ENCODE results near the gene SLC16A10.
"Not testable (repeated sequence)": the region's sequence is repeated elsewhere in the genome, so short reads cannot be mapped to it uniquely, and the experiment has no call there.

Gene SLC16A10

DNA sequence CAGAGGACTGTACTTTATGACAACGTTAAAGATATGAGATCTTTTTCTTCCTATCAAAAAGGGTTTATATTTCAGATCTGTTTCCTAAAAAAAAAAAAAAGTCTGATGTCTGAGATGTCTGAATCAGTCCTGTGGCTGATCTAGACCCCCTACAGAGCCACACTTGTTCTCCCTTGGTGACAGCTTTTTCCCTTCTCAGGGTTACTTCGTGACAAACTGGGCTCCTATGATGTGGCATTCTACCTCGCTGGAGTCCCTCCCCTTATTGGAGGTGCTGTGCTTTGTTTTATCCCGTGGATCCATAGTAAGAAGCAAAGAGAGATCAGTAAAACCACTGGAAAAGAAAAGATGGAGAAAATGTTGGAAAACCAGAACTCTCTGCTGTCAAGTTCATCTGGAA lies 134.5 kb downstream of the SLC16A10 start:
- no peak for DNase-seq

DNA sequence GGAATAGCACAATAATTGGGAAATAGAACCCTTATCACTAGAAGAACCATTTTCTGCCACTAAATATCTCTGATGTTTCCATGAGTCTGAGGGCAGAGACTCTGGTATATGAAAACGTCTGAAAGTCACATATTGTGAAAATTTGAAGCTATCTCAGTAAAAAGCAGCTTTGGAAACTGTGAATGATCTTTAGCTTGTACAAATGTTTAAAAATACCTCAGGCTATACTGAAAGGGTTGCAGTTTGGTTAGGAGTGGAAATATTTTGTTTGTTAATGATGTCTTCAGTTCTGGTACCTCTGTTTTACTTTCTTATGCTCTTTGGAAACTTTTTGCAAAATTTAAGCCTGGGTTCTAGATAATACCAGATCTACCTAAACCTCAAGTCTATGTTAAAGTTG lies 135.0 kb downstream of the SLC16A10 start:
- DNase-seq = no peak

DNA sequence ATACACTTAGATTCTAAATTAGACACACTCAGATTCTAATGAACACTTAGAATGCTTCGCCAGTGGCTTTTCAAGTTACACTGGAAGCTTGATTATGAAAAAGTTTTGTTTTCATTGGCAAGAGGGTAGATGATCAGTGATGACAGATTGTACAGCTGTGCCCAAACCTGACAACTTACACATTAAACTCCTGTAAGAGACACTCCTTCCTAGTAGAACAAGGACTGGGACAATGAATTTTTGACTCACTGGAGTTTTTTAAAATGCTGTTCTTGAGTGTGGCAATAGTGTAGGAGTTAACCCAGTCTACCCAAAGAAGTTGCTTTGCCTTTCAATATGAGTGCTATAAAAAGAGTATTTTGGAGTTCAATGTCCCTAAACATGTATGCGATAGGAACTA lies 140.8 kb downstream of the SLC16A10 start:
- DNase-seq = no peak

DNA sequence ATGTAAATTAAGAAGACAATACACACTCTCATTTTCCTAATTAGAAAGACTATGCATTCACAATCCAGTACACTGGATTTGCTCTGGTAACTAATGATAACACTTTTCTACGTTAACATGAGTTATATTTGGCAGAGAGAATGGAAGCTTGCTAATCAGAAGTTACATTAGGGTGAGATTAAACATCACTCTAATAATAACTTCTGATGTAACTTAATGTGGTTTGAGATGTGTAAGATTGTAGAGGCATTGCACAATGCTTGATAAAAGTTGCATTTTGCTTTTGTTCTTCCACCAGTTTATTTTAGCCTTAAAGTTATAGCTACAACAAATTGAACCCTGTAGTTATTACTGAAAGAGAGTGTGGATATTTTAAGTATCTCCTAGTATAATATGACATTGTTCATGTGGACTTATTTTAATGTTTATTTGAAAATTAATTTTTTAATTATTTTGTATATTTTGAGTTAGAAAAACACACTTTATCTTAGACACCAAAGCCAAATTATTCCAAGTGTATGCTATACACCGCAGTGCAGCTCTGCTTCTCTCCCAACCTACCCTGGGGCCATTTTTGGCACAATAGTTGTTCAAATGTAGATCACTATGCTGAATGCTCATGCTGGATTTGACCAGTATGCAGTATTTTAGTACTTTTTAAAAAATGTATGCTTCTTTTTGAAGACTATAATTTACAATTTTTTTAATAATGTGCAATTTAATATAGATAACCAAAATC lies 143.2 kb downstream of the SLC16A10 start:
- no peak for DNase-seq

DNA sequence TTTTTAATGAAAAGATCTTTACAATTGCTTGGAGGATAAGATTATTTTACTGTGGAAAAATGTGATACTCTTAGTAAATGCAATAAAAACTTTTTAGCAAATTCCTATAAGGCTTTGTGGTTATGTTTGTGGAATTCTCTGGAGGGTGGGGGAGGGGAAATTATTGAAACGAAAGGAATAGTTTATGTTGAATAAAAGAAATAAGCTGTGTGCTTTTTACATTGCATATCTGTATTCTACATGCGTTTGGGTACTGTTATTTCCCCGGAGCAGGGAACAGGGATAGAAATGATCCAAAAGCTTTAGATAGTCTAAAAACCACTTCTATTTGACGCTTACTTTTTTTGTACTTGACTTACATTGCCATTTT lies 143.8 kb downstream of the SLC16A10 start:
- DNase-seq = no peak

DNA sequence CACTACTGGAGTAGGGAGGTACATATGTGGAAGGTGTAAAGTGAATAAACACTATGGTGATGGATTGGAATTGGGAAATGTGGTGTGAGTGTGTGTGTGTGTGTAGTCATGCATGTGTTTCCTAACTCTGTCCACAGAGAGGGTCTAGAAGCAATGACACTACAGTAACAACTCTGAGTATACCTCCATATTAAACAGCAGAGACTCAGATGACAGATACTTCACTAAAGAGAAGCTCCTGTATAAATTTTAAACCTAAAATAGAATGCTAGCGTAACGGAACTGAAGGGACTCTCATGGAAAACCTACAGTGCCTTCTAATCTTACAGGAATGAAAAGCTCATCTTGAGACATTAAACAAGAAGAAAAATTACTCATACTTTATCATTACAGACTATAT lies 150.5 kb downstream of the SLC16A10 start:
- DNase-seq = no peak

- DNase-seq = no peak
Observed at GRCh38 chr6:111238464-111239119, 151.3 kb downstream of the SLC16A10 start.

DNA sequence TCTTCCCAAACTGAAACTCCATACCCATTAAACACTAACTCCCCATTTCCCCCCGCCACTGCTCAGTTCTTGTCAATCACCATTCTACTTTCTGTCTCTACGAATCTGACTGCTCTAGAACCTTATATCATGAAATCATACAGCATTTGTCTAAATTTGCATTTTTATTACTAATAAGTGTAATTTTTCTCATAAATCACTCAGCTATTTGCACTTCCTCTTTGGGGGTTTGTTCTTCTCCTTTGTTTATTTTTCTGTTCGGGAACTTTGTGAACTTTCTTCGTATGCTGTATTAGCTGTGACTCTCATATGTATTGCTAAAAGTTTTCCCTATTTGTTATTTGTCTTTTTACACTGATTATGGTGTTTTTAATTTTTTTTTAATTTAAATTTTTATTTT lies 152.2 kb downstream of the SLC16A10 start:
- no peak for DNase-seq

- no peak for DNase-seq
Observed at GRCh38 chr6:111242452-111242851, 155.1 kb downstream of the SLC16A10 start.

DNA sequence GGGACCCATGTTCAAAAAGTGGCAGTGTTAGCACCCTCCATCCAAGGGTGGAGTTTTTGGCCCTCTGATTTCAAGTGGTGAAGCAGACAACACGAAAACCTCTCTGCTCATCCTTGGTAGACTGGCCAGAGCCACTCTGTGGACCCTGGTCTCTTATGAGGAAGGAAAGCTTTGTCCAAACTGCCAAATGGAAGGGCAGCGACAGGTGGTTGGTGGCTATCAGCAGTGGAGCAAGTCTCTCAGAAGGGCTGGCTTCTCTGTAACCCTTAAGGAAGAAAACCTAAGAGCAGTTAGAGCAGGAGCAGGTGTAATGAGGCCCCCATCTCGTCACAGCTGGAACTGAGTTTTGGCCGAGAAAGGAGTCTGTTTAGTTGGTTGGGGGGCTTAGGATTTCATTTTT lies 155.8 kb downstream of the SLC16A10 start:
- no peak for DNase-seq

DNA sequence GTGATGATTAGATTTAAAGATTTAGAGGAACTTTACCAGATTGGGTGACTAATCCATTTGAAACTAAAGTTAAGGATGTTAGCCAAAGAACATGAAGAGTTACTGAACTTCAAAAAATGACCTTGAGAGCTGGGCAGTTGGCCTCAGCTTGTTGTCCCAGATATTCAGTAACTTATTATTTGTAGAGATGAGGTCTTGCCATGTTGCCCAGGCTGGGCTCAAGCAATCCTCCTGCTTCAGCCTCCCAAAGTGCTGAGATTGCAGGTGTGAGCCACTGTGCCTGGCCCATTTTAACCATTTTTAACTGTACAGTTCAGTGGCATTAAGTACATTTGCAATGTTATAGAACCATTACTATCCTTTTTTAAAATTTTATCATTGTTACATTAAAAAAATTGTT lies 161.5 kb downstream of the SLC16A10 start:
- DNase-seq = no peak

DNA sequence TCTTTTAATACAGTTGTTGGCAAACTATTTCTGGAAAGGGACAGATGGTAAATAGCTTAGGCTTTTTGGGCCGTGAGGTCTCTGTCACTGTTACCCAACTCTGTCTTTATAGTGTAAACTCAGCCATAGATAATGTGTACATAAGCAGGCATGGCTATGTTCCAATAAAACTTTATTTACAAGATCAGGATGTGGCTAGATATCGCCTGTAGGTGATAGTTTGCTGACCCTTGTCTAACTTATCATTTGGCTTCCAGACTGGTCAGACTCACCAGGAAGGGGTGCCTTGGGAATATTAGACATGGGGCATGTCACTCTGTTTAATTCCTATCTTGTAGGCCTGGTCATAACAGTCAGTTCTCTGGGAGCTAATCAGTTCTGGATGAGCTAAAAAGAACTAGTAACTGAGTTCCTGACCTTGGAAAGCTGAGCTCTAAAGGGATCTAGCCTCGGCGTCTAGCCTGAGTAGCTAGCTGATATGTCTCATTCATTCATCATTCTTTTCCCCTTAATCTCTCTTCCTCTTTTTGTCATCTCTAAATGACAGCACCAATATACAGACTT lies 163.6 kb downstream of the SLC16A10 start:
- DNase-seq = no peak

DNA sequence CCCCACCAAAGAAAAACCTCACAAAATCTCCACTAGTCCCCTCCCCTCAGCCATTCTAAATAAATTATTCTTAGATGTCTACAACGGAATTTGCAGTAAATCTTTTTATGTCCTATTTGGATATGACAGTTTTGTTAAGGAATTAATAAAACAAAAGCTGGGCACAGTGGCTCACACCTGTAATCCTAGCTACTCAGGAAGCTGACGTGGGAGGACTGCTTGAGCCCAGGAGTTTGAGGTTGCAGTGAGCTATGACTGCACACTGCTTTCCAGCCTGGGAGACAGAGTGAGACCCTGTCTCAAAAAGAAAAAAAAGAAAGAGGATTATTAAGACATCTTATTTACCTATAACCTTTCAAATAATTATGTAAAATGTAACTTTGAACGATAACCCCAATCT lies 165.4 kb downstream of the SLC16A10 start:
- DNase-seq = no peak

DNA sequence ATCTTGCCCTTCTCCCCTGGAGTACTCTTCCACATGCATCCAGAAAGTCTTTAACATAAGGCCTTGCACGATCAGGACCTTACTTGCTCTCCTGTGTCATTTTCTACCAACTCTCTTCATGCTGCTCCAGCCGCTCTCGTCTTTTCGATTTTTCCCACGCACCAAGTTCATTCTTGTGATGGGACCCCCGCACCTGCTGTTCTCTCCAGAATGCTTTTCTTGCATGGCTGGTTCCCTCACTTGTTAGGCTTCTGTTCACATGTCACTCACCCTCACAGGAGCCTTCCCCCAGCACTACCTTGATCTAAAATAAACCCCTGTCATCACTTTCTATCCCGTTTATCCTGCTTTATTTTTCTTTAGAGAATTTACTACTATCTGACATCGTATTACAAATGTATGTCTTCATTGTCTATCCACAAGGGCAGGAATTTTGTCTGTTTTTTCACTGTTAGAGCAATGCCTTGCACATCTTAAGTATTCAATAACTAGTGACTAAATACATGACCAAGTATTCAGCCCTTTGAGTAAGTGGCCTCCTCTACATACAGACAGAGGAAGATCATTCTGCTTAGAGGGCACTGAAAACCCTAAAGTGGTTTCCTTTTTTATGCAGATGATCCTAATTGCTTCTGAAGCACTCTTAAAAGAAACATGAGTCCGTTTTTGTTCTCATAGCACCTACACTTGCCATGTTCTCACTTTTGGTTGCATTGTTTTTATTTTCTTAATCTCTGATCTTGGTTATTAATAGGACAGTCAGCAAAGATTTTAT lies 166.9 kb downstream of the SLC16A10 start:
- no peak for DNase-seq

DNA sequence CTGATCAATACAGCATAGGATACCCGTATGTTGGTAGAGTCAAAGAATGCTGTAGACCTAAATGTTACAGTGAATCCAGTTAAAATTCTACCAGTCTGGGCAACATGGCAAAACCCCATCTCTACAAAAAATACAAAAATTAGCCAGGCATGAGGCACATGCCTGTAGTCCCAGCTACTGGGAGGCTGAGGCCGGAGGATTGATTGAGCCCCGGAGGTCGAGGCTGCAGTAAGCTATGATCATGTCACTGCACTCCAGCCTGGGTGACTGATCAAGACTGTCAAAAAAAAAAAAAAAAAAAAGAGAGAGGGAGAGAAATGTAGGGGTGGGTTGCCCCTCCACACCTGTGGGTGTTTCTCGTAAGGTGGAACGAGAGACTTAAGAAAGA lies 167.5 kb downstream of the SLC16A10 start:
- no peak for DNase-seq

GRCh38 chr6:111255838-111256237 lies 168.5 kb downstream of the SLC16A10 start:
- DNase-seq = not testable (repeated sequence)

- no peak for DNase-seq
Observed at GRCh38 chr6:111256646-111257045, 169.3 kb downstream of the SLC16A10 start.

GRCh38 chr6:111258010-111258409 lies 170.7 kb downstream of the SLC16A10 start:
- no peak for DNase-seq

GRCh38 chr6:111258615-111259088 lies 171.3 kb downstream of the SLC16A10 start:
- DNase-seq = no peak

GRCh38 chr6:111259089-111259831 lies 172.0 kb downstream of the SLC16A10 start:
- DNase-seq = peak; percentile 92

DNA sequence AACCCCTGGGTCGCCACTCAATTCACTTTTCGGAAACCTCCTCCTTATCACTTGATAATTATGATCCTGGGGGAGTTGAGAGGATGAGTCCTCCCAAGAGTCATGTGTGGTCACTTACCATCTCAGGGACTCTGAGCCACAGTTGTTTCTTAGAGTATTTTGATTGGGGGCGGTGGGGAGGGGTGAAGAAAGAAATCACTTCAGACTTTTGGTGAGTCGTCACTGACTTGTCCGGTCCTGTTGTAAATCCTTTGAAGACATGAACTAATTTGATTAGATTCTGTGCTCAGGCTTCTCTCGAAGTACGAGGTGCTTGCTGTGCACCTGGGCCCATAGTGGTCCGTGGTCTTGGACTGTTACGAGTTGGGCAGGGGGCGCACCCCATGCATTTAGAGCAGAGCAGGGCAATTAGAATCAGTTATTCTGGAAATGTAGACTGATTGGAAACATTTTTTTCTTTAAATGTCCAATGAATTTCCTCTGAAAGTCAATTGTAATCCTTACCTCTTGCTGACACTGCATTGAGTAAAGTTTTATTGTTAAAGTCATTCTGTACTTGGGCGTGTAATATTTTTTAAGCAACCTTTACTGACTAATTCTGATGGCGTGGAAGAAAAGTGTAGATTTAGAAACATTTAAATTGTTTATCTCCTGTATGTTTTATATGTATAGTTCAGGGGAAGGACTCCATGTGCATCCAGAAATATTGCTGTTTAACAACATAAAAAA lies 173.4 kb downstream of the SLC16A10 start:
- DNase-seq = no peak

DNA sequence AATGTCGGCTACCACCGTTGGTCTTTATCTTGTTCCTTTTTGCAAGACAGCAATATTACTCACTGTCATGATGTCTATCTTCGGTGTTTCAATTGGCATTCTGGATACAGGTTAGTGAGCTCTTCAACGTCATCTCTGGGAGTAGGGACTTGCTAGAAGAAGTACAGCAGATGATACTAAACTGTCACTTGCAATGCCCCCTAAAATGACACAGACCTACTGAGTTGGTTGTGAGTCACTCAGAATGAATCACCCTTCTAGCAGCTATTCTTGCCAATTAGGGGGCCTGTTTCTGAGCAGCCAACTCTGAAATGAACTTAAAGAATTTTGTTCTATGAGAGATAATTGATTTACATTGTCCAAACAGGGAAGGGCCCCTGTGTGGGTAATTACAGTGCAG lies 176.5 kb downstream of the SLC16A10 start:
- DNase-seq = no peak
